Activated CD8-positive, alpha-beta T cell treated with anti-CD3 and anti-CD28 coated beads for 36 hours (primary cell): Measurements from ENCODE around the gene KLF16. TPM values are rescaled to one million over a fixed set of nuclear protein-coding genes. Genes with fewer than 3 reads are reported as not detected.

Experiments
- ATAC-seq: fragments of 200-7000 bp; cut with Tn5 transposase; one replicate; pipeline ENCODE4 v1.10.0; 2021; ENCODE audit warnings: mild to moderate bottlenecking, moderate library complexity
- CTCF ChIA-PET: fragments of 350-600 bp; sonication (Branson Sonifier 250); formaldehyde crosslinking; loops from one replicate; lab custom pipeline; 2021; ENCODE audit warnings: antibody characterized with exemption; lab: Charles Lee
- POLR2A ChIA-PET: fragments of 350-600 bp; sonication (Branson Sonifier 250); formaldehyde crosslinking; loops from one replicate; lab custom pipeline; 2021; ENCODE audit warnings: antibody characterized with exemption; lab: Charles Lee
- DNase-seq: peaks from one replicate; pipeline ENCODE4 v3.0.0-alpha.2; 2020
- H3K27ac Mint-ChIP-seq: one replicate; pipeline ENCODE4 v1.8.0; 2021; ENCODE audit warnings: mild to moderate bottlenecking, mixed read lengths
- H3K27me3 Mint-ChIP-seq: one replicate; pipeline ENCODE4 v1.8.0; 2021; ENCODE audit warnings: mixed read lengths
- H3K36me3 Mint-ChIP-seq: one replicate; pipeline ENCODE4 v1.8.0; 2021; ENCODE audit warnings: low read depth, mixed read lengths
- H3K4me1 Mint-ChIP-seq: one replicate; pipeline ENCODE4 v1.8.0; 2021; ENCODE audit warnings: low read depth, mixed read lengths
- H3K4me3 Mint-ChIP-seq: one replicate; pipeline ENCODE4 v1.8.0; 2021; ENCODE audit warnings: mild to moderate bottlenecking, moderate library complexity, mixed read lengths
- H3K9me3 Mint-ChIP-seq: one replicate; pipeline ENCODE4 v1.8.0; 2021; ENCODE audit warnings: mixed read lengths
- intact Hi-C: fragments of 100-400 bp; cut with micrococcal nuclease; formaldehyde crosslinking; loops from one replicate; pipeline ENCODE4 v1.10.0; 2022
- microRNA-seq: library from miRNA; unstranded; fragments of <30 nt; microRNA quantifications from one replicate; pipeline ENCODE4 v1.2.0, GENCODE V29; 2022; ENCODE audit warnings: borderline microRNAs expressed, borderline replicate concordance
- total RNA-seq, 2 experiments: library from RNA; stranded (reverse); gene quantifications; one replicate each; pipeline ENCODE4 v1.2.3, GENCODE V29; 2021
- TF ChIP-seq, protein P1 (sequence below): fragments of 200-600 bp; IDR thresholded peaks from one replicate; pipeline ENCODE4 v1.8.0; 2022; ENCODE audit warnings: antibody characterized with exemption, mild to moderate bottlenecking

Gene KLF16
- total RNA-seq, 2 experiments from 2014 or later, result 25.6 to 27.7 TPM

DNA sequence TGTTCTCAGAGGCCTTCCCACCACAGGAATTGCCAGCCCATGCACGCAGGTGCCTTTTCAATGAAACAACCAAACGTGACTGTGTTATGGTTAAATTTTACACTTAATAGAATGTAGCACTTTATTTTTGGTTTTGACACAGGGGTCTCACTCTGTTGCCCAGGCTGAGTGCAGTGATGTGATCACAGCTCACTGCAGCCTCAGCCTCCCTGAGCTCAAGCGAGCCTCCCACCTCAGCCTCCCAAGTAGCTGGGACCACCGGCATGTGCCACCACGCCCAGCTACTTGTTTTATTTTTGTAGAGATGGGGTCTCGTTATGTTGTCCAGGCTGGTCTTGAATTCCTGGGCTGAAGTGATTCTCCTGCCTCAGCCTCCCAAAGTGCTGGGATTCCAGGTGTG is 58.5 kb downstream of the KLF16 start:
- no peak overlapping the region for H3K27ac Mint-ChIP-seq
- POLR2A ChIA-PET, result no interaction called here

More for the DNA sequence above, 58.5 kb downstream of the KLF16 start:
- DNase-seq, result no peak
- TF ChIP-seq, protein P1, sequence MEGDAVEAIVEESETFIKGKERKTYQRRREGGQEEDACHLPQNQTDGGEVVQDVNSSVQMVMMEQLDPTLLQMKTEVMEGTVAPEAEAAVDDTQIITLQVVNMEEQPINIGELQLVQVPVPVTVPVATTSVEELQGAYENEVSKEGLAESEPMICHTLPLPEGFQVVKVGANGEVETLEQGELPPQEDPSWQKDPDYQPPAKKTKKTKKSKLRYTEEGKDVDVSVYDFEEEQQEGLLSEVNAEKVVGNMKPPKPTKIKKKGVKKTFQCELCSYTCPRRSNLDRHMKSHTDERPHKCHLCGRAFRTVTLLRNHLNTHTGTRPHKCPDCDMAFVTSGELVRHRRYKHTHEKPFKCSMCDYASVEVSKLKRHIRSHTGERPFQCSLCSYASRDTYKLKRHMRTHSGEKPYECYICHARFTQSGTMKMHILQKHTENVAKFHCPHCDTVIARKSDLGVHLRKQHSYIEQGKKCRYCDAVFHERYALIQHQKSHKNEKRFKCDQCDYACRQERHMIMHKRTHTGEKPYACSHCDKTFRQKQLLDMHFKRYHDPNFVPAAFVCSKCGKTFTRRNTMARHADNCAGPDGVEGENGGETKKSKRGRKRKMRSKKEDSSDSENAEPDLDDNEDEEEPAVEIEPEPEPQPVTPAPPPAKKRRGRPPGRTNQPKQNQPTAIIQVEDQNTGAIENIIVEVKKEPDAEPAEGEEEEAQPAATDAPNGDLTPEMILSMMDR, result no peak
- Mint-ChIP-seq H3K36me3 (no peaks in the 10 kb centered on the region), H3K9me3 (no peaks in the 10 kb centered on the region), H3K27me3 (no peaks in the 10 kb centered on the region), H3K4me1 (no peaks in the 10 kb centered on the region), H3K4me3 (no peak overlapping the region)
- CTCF ChIA-PET, result interaction anchor here (2.0 kb wide), 1 partner anchor 9 kb away, joined by 7 read pairs; no protein-coding TSS in a partner anchor
- ATAC-seq, result no peak
- intact Hi-C loops, result no loop called here

Small RNA genes lying within 50 kb of the gene (microRNA-seq; reads per million reads assigned to microRNA genes)
- 3.3 reads per million, percentile 8 among the genes with 10 or more reads in this experiment for gene MIR1909

Other genes starting within 250 kb of the KLF16 start
- gene TCF3, start 211.0 kb downstream of the KLF16 start, total RNA-seq, result 100 to 1,000 TPM; 124 to 126 TPM
- gene ONECUT3, start 110.1 kb downstream of the KLF16 start, total RNA-seq, result not detected
- 1 to 10 TPM; 5.8 to 8.2 TPM for gene ATP8B3, start 51.3 kb downstream of the KLF16 start, total RNA-seq
- gene REXO1, start 15.1 kb downstream of the KLF16 start, total RNA-seq, result 10 to 100 TPM; 43.4 to 46.8 TPM
- gene ABHD17A, start 21.9 kb upstream of the KLF16 start, total RNA-seq, result 100 to 1,000 TPM; 112 to 113 TPM
- 1 to 10 TPM; 5.3 to 6.7 TPM for gene ADAT3, start 41.8 kb upstream of the KLF16 start, total RNA-seq
- 10 to 100 TPM; 23.1 to 25.1 TPM for gene SCAMP4, start 41.8 kb upstream of the KLF16 start, total RNA-seq
- gene CSNK1G2, start 77.6 kb upstream of the KLF16 start, total RNA-seq, result 10 to 100 TPM; 51.9 to 57.5 TPM
- 10 to 100 TPM; 36.5 to 44.6 TPM for gene BTBD2, start 152.1 kb upstream of the KLF16 start, total RNA-seq
- 100 to 1,000 TPM; 323 to 327 TPM for gene MKNK2, start 187.7 kb upstream of the KLF16 start, total RNA-seq
- 100 to 1,000 TPM; 175 to 185 TPM for gene MOB3A, start 232.7 kb upstream of the KLF16 start, total RNA-seq
- gene IZUMO4, start 233.3 kb upstream of the KLF16 start, total RNA-seq, result 10 to 100 TPM; 22.6 to 23.0 TPM